H1 (cell line): Measurements from ENCODE around the gene CENPP. TPM values are rescaled to one million over a fixed set of nuclear protein-coding genes. Genes with fewer than 3 reads are reported as not detected.

Source experiments
- CHD1 ChIP-seq: IDR thresholded peaks from 2 replicates; pipeline ENCODE4 v1.6.1; 2012; ENCODE audit warnings: low read depth, low read length, improper control_type of control experiment
- HDAC2 ChIP-seq, 2 experiments: fragments of 300-600 bp in 1 of 2; sonication (generic) in 1 of 2; IDR thresholded peaks; 2 replicates each; pipeline ENCODE4 v1.6.1; 2011 to 2012; ENCODE audit warnings: low read depth in 2 of 2, low read length in 2 of 2, mild to moderate bottlenecking in 2 of 2, moderate library complexity in 2 of 2, borderline replicate concordance in 1 of 2, inconsistent platforms in 1 of 2
- SAP30 ChIP-seq: fragments of 300-600 bp; sonication (generic); IDR thresholded peaks from 2 replicates; pipeline ENCODE4 v1.7.1; 2012; ENCODE audit warnings: low read length, moderate library complexity, mild to moderate bottlenecking, inconsistent platforms; ENCODE audit not compliant: insufficient read depth, insufficient replicate concordance
- SP4 ChIP-seq: IDR thresholded peaks from 2 replicates; pipeline ENCODE4 v1.6.1; 2012; ENCODE audit warnings: low read length, inconsistent platforms
- TEAD4 ChIP-seq: IDR thresholded peaks from 2 replicates; pipeline ENCODE4 v1.6.1; 2012; ENCODE audit warnings: low read depth, low read length, inconsistent platforms, mixed read lengths
- polyA plus RNA-seq, 7 experiments: library from polyadenylated mRNA; depleted of rRNA in 3 of 7; stranded (reverse) in 5 of 7; unstranded in 2 of 7; fragments of >200 nt in 5 of 7; fragments of 200-250 nt in 2 of 7; gene quantifications; 1 replicate in 5 of 7; 2 replicates in 1 of 7; 4 replicates in 1 of 7; pipeline versions ENCODE4 v1.2.1 to v1.2.3, GENCODE V29; 2011 to 2013; ENCODE audit warnings: missing spikeins in 2 of 7, mixed read lengths in 2 of 7
- total RNA-seq: library from RNA; stranded (reverse); fragmentation: NEBNext Ultra II Directional; extraction: Animal tissue kit (Norgen Biotek cat#: 25700); gene quantifications from 2 replicates; pipeline ENCODE4 v1.2.1, GENCODE V29; 2021
- TF ChIP-seq, protein P1 (sequence below): fragments of 300-600 bp; sonication (generic); IDR thresholded peaks from 2 replicates; pipeline ENCODE4 v1.7.1; 2012; ENCODE audit warnings: low read length, moderate library complexity, mild to moderate bottlenecking, inconsistent platforms; ENCODE audit not compliant: insufficient replicate concordance
- TF ChIP-seq, protein P2 (sequence below): IDR thresholded peaks from 2 replicates; pipeline ENCODE4 v1.6.1; 2012; ENCODE audit warnings: low read length, inconsistent platforms
- TF ChIP-seq, protein P3 (sequence below): IDR thresholded peaks from 2 replicates; pipeline ENCODE4 v1.6.1; 2012; ENCODE audit warnings: inconsistent platforms
- TF ChIP-seq, protein P4 (sequence below): IDR thresholded peaks from 2 replicates; pipeline ENCODE4 v1.6.1; 2012; ENCODE audit warnings: inconsistent platforms

CENPP gene
- total and polyA plus RNA-seq, 2 of the 8 experiments (the other 6 are each of a cell fraction or from before 2014, with no cell fraction given) = 2.7 to 10.8 TPM

DNA sequence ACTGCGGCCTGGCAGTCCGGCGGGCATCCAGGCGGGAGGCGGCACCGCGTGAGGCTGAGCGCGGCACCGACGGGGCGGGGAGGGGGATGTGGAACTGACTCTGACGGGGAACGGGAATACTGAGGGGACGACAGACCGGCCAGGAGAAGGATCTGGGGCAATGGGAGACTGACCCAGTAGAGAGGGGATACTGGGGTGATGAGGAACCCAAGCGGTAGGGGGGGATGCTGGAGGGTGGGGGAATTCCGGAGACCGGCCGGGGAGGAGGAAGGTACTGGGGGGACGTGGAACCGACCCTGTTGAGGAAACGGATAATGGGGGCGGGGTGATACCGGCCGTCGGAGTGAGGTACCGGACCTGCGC, 343.8 kb downstream of the CENPP start (continued):
- TF ChIP-seq, protein P1, sequence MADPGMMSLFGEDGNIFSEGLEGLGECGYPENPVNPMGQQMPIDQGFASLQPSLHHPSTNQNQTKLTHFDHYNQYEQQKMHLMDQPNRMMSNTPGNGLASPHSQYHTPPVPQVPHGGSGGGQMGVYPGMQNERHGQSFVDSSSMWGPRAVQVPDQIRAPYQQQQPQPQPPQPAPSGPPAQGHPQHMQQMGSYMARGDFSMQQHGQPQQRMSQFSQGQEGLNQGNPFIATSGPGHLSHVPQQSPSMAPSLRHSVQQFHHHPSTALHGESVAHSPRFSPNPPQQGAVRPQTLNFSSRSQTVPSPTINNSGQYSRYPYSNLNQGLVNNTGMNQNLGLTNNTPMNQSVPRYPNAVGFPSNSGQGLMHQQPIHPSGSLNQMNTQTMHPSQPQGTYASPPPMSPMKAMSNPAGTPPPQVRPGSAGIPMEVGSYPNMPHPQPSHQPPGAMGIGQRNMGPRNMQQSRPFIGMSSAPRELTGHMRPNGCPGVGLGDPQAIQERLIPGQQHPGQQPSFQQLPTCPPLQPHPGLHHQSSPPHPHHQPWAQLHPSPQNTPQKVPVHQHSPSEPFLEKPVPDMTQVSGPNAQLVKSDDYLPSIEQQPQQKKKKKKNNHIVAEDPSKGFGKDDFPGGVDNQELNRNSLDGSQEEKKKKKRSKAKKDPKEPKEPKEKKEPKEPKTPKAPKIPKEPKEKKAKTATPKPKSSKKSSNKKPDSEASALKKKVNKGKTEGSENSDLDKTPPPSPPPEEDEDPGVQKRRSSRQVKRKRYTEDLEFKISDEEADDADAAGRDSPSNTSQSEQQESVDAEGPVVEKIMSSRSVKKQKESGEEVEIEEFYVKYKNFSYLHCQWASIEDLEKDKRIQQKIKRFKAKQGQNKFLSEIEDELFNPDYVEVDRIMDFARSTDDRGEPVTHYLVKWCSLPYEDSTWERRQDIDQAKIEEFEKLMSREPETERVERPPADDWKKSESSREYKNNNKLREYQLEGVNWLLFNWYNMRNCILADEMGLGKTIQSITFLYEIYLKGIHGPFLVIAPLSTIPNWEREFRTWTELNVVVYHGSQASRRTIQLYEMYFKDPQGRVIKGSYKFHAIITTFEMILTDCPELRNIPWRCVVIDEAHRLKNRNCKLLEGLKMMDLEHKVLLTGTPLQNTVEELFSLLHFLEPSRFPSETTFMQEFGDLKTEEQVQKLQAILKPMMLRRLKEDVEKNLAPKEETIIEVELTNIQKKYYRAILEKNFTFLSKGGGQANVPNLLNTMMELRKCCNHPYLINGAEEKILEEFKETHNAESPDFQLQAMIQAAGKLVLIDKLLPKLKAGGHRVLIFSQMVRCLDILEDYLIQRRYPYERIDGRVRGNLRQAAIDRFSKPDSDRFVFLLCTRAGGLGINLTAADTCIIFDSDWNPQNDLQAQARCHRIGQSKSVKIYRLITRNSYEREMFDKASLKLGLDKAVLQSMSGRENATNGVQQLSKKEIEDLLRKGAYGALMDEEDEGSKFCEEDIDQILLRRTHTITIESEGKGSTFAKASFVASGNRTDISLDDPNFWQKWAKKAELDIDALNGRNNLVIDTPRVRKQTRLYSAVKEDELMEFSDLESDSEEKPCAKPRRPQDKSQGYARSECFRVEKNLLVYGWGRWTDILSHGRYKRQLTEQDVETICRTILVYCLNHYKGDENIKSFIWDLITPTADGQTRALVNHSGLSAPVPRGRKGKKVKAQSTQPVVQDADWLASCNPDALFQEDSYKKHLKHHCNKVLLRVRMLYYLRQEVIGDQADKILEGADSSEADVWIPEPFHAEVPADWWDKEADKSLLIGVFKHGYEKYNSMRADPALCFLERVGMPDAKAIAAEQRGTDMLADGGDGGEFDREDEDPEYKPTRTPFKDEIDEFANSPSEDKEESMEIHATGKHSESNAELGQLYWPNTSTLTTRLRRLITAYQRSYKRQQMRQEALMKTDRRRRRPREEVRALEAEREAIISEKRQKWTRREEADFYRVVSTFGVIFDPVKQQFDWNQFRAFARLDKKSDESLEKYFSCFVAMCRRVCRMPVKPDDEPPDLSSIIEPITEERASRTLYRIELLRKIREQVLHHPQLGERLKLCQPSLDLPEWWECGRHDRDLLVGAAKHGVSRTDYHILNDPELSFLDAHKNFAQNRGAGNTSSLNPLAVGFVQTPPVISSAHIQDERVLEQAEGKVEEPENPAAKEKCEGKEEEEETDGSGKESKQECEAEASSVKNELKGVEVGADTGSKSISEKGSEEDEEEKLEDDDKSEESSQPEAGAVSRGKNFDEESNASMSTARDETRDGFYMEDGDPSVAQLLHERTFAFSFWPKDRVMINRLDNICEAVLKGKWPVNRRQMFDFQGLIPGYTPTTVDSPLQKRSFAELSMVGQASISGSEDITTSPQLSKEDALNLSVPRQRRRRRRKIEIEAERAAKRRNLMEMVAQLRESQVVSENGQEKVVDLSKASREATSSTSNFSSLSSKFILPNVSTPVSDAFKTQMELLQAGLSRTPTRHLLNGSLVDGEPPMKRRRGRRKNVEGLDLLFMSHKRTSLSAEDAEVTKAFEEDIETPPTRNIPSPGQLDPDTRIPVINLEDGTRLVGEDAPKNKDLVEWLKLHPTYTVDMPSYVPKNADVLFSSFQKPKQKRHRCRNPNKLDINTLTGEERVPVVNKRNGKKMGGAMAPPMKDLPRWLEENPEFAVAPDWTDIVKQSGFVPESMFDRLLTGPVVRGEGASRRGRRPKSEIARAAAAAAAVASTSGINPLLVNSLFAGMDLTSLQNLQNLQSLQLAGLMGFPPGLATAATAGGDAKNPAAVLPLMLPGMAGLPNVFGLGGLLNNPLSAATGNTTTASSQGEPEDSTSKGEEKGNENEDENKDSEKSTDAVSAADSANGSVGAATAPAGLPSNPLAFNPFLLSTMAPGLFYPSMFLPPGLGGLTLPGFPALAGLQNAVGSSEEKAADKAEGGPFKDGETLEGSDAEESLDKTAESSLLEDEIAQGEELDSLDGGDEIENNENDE = no peak
- TF ChIP-seq, protein P2, sequence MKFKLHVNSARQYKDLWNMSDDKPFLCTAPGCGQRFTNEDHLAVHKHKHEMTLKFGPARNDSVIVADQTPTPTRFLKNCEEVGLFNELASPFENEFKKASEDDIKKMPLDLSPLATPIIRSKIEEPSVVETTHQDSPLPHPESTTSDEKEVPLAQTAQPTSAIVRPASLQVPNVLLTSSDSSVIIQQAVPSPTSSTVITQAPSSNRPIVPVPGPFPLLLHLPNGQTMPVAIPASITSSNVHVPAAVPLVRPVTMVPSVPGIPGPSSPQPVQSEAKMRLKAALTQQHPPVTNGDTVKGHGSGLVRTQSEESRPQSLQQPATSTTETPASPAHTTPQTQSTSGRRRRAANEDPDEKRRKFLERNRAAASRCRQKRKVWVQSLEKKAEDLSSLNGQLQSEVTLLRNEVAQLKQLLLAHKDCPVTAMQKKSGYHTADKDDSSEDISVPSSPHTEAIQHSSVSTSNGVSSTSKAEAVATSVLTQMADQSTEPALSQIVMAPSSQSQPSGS = no peak
- TF ChIP-seq, protein P3, sequence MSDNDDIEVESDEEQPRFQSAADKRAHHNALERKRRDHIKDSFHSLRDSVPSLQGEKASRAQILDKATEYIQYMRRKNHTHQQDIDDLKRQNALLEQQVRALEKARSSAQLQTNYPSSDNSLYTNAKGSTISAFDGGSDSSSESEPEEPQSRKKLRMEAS = no peak
- TF ChIP-seq TEAD4 (no peak), CHD1 (no peak), SAP30 (no peak), HDAC2 (IDR thresholded peaks at IDR 0.05; ENCODE audit: borderline replicate concordance in 1 of 2, low read depth in 2 of 2, low read length in 2 of 2) (no peak), SP4 (no peak)
- TF ChIP-seq, protein P4, sequence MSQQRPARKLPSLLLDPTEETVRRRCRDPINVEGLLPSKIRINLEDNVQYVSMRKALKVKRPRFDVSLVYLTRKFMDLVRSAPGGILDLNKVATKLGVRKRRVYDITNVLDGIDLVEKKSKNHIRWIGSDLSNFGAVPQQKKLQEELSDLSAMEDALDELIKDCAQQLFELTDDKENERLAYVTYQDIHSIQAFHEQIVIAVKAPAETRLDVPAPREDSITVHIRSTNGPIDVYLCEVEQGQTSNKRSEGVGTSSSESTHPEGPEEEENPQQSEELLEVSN = no peak
